ENCODE results near the gene NPIPB6.

The NPIPB6 gene

DNA sequence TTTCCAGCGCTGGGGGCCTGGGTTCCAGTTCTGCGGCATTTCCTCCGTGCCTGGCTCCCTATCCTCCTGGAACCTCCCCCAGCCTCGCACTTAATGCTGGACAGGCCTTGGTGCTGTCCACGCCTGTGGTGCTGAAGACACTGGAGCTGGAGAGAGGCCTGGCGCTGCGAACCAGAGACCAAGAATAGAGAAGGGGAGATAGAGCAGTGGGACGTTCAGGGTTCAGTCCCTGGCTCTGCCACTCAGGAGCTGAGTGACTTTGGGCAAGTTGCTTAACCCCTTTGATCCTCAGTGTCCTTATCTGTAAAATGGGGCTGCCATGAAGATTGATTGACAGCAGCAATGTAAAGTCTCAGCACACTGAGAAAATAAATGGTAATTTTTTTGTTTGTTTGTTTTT lies 59.1 kb downstream of the NPIPB6 start:
- DNase-seq (ENCODE audit: extremely low read depth, low read depth): peak; percentile 14
- TF ChIP-seq, protein P1, sequence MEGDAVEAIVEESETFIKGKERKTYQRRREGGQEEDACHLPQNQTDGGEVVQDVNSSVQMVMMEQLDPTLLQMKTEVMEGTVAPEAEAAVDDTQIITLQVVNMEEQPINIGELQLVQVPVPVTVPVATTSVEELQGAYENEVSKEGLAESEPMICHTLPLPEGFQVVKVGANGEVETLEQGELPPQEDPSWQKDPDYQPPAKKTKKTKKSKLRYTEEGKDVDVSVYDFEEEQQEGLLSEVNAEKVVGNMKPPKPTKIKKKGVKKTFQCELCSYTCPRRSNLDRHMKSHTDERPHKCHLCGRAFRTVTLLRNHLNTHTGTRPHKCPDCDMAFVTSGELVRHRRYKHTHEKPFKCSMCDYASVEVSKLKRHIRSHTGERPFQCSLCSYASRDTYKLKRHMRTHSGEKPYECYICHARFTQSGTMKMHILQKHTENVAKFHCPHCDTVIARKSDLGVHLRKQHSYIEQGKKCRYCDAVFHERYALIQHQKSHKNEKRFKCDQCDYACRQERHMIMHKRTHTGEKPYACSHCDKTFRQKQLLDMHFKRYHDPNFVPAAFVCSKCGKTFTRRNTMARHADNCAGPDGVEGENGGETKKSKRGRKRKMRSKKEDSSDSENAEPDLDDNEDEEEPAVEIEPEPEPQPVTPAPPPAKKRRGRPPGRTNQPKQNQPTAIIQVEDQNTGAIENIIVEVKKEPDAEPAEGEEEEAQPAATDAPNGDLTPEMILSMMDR (IDR thresholded peaks at IDR 0.05; ENCODE audit: low read depth, low read length, missing control alignments): no peak
- H3K4me3 ChIP-seq (replicated peaks; ENCODE audit: low read depth, low read length): no peak overlapping the region

DNA sequence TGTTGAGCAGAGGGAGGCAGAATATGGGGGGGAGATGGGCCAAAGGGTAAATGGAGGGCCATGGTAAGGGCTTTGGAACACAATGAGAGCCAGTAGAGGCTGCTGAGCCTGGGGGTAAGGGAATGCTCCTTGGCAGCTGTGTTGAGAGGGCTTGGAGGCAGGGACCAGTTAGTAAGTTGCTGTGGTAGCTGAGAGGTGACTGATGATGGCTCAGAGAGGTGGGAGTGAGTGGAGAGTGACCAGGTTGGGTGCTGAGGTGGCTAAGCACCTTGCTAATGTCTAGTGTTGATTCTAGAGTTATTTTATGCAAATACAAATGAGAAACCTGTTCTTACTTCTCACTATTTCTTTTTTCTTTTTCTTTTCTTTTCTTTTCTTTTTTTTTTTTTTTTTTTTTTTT lies 60.2 kb downstream of the NPIPB6 start:
- TF ChIP-seq, protein P1 (IDR thresholded peaks at IDR 0.05; ENCODE audit: low read depth, low read length, missing control alignments): no peak
- H3K4me3 ChIP-seq (replicated peaks; ENCODE audit: low read depth, low read length): no peak overlapping the region
- no peak for DNase-seq (ENCODE audit: extremely low read depth, low read depth)

DNA sequence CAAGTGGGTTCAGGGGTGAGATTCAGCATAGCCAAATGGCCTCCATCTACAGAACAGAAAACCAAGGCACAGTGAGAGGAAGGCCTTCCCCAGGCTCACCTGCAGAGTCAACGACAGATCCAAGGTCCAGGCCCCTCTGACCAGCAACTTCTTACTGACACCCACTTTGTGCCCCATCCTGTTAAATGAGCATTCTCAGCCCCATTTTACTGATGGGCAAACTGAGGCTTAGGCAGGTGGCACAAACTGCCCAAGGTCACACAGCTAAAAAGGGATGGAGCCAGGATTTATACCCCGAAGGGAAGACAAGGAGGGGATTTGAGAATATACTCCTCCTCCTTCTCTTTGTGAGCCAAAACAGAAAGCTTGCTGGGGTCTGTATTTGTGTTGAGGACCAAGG lies 61.7 kb downstream of the NPIPB6 start:
- no peak overlapping the region for H3K4me3 ChIP-seq (replicated peaks; ENCODE audit: low read depth, low read length)
- TF ChIP-seq, protein P1 (IDR thresholded peaks at IDR 0.05; ENCODE audit: low read depth, low read length, missing control alignments): no peak
- DNase-seq (ENCODE audit: extremely low read depth, low read depth): no peak

DNA sequence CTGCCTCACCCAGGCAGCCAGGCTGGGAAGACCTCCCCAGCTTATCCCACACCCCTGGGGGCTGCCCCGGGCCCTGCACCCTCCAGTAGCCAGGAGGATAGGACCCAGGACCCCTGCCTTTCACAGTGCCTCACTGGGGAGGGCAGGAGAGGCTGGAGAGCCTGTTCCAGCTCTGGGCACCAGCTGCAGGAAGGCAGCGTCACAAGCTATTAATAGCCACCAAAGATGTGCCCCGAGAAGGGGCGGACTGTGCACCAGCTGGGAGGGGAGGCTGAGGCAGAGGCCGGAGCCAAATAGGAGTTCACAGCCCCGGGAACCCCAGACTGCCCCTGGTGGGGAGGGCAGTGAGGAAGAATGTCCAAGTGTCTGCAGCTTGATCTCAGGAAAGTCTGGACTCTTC lies 62.2 kb downstream of the NPIPB6 start:
- TF ChIP-seq, protein P1 (IDR thresholded peaks at IDR 0.05; ENCODE audit: low read depth, low read length, missing control alignments): no peak
- no peak for DNase-seq (ENCODE audit: extremely low read depth, low read depth)
- H3K4me3 ChIP-seq (replicated peaks; ENCODE audit: low read depth, low read length): no peak overlapping the region

DNA sequence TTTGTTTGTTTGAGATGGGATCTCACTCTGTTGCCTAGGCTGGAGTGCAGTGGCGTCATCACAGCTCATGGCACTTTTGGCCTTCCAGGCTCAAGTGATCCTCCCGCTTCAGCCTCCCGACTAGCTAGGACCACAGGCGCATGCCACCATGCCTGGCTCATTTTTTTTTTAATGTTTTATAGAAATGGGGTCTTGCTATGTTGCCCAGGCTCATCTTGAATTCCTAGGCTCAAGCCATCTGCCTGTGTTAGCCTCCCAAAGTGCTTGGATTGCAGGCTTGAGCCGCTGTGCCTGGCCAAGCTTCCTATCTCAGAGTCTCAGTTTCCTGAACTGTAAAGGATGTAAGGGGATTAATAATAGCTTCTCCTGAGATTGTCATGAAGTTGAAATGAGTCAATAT lies 63.0 kb downstream of the NPIPB6 start:
- no peak overlapping the region for H3K4me3 ChIP-seq (replicated peaks; ENCODE audit: low read depth, low read length)
- DNase-seq (ENCODE audit: extremely low read depth, low read depth): no peak
- TF ChIP-seq, protein P1 (IDR thresholded peaks at IDR 0.05; ENCODE audit: low read depth, low read length, missing control alignments): no peak

DNA sequence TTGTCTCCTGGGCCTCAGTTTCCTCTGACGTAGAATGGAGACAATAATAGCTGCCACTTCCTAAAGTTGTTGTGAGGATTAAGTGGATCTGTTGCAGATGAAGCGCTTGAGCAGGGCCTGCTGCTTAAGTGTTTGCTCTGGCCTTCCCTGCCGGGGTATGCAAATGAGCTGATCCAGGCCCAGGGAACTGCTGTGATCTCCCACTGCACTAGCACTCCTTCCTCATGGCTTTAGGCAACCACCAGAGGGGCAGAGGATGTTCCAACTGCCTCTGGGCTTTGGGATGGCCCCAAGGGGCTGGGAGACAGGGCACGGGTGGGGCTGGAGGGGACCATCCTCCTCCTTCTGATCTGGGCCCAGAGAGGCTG lies 64.8 kb downstream of the NPIPB6 start:
- TF ChIP-seq, protein P1 (IDR thresholded peaks at IDR 0.05; ENCODE audit: low read depth, low read length, missing control alignments): no peak
- no peak overlapping the region for H3K4me3 ChIP-seq (replicated peaks; ENCODE audit: low read depth, low read length)
- DNase-seq (ENCODE audit: extremely low read depth, low read depth): no peak

DNA sequence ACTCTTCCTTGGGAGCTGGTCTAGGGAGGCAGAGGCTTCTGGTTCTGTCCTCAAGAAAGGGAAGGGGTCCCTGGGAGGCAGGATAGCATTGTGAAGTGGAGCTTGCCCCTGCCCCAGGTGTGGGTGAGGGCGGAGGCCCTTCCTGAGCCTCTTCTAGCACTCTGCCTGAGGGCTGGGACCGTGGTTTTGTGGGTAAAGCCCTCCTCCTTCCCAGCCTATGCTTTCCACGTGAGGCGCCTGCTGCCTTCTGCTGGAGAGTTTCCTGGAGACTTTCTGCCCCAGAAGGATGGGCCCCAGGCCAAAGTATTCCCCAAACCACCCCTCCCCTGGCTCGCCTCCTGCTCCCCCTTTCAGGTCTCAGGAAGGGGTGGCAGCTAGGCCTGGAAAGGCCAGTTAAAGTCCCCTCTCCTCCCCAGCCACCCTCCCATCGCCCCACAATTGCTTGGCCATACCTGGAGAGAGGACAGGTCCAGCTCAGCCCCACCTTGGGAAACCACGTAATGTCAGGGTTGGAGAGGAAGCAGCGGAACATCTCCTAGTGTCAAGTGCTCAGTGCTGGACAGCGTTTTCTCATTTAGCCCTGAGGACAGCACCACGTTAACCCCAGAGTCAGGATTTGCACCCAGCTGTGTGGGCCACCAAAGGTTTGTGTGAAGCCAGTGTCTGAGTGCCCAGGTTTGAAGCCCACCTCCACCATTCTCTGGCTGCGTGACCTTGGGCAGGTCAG lies 65.4 kb downstream of the NPIPB6 start:
- no peak for DNase-seq (ENCODE audit: extremely low read depth, low read depth)
- TF ChIP-seq, protein P1 (IDR thresholded peaks at IDR 0.05; ENCODE audit: low read depth, low read length, missing control alignments): no peak
- H3K4me3 ChIP-seq (replicated peaks; ENCODE audit: low read depth, low read length): no peak overlapping the region
